ENCODE data around the gene TBL1Y.

DNA sequence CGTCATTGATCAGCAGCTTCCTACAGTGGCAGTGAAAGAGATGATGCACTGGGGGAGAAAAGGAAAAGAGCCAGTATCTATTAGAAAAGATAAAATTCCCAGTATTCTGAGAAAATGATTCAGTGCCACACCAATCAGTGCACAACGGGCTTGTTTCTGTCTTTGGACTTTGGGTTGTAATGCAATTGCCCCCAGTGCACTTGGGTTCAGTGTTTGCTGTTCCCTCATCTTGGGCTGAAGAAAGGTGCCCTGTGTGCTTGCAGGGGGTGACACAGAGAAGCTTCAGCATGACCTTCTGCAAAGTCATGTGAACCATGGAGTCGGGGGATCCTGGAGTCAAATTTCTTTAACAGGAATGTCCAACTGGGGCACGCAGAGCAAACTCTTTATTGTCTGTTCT lies 131.5 kb downstream of the TBL1Y start:
- TF ChIP-seq POLR2A (IDR thresholded peaks at IDR 0.05; ENCODE audit: low read depth, low read length) (no peak), POLR2AphosphoS5 (IDR thresholded peaks at IDR 0.05; ENCODE audit: low read depth, low read length) (no peak), TAF1 (IDR thresholded peaks at IDR 0.05; ENCODE audit: borderline replicate concordance, low read depth, low read length) (no peak)

Data from GM12892 (cell line).